ENCODE measurements around the gene ZBTB45. TPM values are rescaled to one million over a fixed set of nuclear protein-coding genes. Genes with fewer than 3 reads are reported as not detected.
A peak's percentile ranks its signal among the peaks of the same experiment; 100 is the strongest.
"Not testable (repeated sequence)": the region's sequence is repeated elsewhere in the genome, so short reads cannot be mapped to it uniquely, and the experiment has no call there.

ZBTB45 gene
- total RNA-seq, 1 experiment from 2014 or later: 14.8 TPM

DNA sequence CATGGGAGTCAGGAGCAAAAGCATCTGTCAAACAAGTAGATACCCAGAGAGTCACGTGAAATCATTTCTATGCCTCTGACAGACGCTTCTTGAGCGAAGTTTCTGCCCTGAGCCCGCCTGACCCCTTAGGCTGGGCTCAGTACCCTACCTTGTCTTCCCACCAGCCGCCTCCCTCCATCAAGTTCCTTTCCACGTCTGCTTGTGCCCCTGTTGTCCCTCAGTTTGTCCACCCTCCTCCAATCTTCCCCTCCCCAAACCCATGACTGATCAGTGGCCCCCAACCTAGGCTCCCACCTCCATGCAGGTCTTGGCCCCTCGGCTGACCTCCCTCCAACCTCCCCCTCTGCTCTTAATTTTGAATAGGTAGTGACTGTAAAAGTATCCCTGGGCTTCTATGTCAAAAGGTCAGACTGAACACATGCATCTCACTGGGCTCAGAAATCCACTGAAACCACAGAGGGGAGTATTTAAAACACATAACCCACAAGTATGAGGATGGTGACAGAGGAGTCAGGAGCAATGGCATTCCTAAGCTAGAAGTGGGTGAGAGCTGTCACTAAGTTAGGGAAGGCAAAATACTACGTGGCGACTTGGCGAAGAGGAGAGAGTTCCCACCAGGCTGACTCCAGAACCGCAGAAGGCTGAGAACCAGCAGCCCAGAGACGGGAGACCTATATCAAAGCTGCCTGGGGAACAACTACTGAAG is 45.2 kb downstream of the ZBTB45 start:
- TF ChIP-seq, protein P1, sequence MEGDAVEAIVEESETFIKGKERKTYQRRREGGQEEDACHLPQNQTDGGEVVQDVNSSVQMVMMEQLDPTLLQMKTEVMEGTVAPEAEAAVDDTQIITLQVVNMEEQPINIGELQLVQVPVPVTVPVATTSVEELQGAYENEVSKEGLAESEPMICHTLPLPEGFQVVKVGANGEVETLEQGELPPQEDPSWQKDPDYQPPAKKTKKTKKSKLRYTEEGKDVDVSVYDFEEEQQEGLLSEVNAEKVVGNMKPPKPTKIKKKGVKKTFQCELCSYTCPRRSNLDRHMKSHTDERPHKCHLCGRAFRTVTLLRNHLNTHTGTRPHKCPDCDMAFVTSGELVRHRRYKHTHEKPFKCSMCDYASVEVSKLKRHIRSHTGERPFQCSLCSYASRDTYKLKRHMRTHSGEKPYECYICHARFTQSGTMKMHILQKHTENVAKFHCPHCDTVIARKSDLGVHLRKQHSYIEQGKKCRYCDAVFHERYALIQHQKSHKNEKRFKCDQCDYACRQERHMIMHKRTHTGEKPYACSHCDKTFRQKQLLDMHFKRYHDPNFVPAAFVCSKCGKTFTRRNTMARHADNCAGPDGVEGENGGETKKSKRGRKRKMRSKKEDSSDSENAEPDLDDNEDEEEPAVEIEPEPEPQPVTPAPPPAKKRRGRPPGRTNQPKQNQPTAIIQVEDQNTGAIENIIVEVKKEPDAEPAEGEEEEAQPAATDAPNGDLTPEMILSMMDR (IDR thresholded peaks at IDR 0.05; ENCODE audit: insufficient read depth in 1 of 2, low read depth in 1 of 2, low read length in 1 of 2, severe bottlenecking in 1 of 2, unreplicated experiment in 1 of 2): no peak
- CTCF ChIA-PET: no interaction called here

DNA sequence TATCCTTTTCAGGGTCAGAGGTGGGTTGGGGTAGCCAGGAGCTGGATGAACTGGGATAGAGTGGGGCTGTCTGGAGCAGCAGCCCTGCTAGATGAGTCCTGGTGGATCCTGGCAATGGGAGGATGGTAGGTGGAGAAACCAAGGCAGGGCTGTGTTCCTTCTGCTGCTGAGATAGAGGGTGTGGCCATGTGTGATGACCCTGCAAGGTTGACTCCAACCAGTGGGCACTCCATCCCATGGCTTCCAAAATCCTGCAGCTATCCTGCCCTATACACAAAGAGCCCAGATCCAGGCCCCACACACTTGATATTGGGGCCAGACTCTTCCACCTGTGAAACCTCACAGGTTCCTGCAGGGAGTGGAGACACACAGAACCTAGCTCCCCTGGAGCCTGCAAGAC is 45.8 kb downstream of the ZBTB45 start:
- no peak overlapping the region for H3K27ac Mint-ChIP-seq (ENCODE audit: unreplicated experiment)
- H3K4me3 Mint-ChIP-seq (ENCODE audit: unreplicated experiment): no peak overlapping the region
- CTCF ChIA-PET: no interaction called here
- no peaks in the 10 kb centered on the region for H3K9me3 Mint-ChIP-seq (ENCODE audit: unreplicated experiment)
- Histone ChIP-seq H3K27me3 (replicated peaks; ENCODE audit: control insufficient read depth, insufficient read depth, low read length) (no peaks in the 10 kb centered on the region), H3K4me3 (ENCODE audit: low read depth, low read length) (no peak overlapping the region), H3K9me3 (no peaks in the 10 kb centered on the region), H3K36me3 (ENCODE audit: control insufficient read depth, insufficient read depth, low read length) (peaks cover 1% of the 10 kb centered on the region; the same call in 1 of the 2 replicates), H3K4me1 (peaks cover 5% of the 10 kb centered on the region; the same call in 1 of the 2 replicates)
- TF ChIP-seq, protein P1 (IDR thresholded peaks at IDR 0.05; ENCODE audit: insufficient read depth in 1 of 2, low read depth in 1 of 2, low read length in 1 of 2, severe bottlenecking in 1 of 2, unreplicated experiment in 1 of 2): no peak
- intact Hi-C loops (cut with micrococcal nuclease; ENCODE audit: unreplicated experiment): loop anchor here (2.0 kb wide), 1 partner anchor 73 kb away; no protein-coding TSS in a partner anchor
- peaks cover 42% of the 10 kb centered on the region for H3K36me3 Mint-ChIP-seq (ENCODE audit: insufficient read depth, unreplicated experiment)
- H3K27me3 Mint-ChIP-seq (ENCODE audit: insufficient read depth, unreplicated experiment): no peaks in the 10 kb centered on the region
- H3K4me1 Mint-ChIP-seq (ENCODE audit: low read depth, unreplicated experiment): no peaks in the 10 kb centered on the region
- no peak for DNase-seq
- BruUV-seq (replicated peaks): no TSS peak
- POLR2A ChIA-PET: no interaction called here

More for the DNA sequence above, 45.2 kb downstream of the ZBTB45 start:
- POLR2A ChIA-PET: interaction anchor here (1.3 to 1.5 kb wide), 2 partner anchors 8 to 69 kb away, joined by 3 read pairs; partner anchors contain the start of gene TRIM28
- Mint-ChIP-seq H3K27me3 (ENCODE audit: insufficient read depth, unreplicated experiment) (no peaks in the 10 kb centered on the region), H3K4me1 (ENCODE audit: low read depth, unreplicated experiment) (no peaks in the 10 kb centered on the region), H3K27ac (ENCODE audit: unreplicated experiment) (no peak overlapping the region), H3K9me3 (ENCODE audit: unreplicated experiment) (no peaks in the 10 kb centered on the region), H3K4me3 (ENCODE audit: unreplicated experiment) (peak overlapping the region; percentile 79), H3K36me3 (ENCODE audit: insufficient read depth, unreplicated experiment) (peaks cover 42% of the 10 kb centered on the region)
- intact Hi-C loops (cut with micrococcal nuclease; ENCODE audit: unreplicated experiment): loop anchor here (2.0 kb wide), 1 partner anchor 74 kb away; no protein-coding TSS in a partner anchor
- no peaks in the 10 kb centered on the region for H3K9me3 ChIP-seq
- H3K4me3 ChIP-seq (ENCODE audit: low read depth, low read length): no peak overlapping the region
- no peaks in the 10 kb centered on the region for H3K27me3 ChIP-seq (replicated peaks; ENCODE audit: control insufficient read depth, insufficient read depth, low read length)
- DNase-seq: no peak
- peaks cover 1% of the 10 kb centered on the region; the same call in 1 of the 2 replicates for H3K36me3 ChIP-seq (ENCODE audit: control insufficient read depth, insufficient read depth, low read length)
- peaks cover 5% of the 10 kb centered on the region; the same call in 1 of the 2 replicates for H3K4me1 ChIP-seq
- no TSS peak for BruUV-seq (replicated peaks)

DNA sequence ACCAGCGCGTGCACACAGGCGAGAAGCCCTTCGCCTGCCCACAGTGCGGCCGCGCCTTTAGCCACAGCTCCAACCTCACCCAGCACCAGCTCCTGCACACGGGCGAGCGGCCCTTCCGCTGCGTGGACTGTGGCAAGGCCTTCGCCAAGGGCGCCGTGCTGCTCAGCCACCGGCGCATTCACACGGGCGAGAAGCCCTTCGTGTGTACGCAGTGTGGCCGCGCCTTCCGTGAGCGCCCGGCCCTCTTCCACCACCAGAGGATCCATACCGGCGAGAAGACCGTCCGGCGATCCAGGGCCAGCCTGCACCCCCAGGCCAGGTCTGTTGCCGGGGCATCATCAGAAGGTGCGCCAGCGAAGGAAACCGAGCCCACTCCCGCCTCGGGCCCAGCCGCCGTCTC is 47.9 kb downstream of the ZBTB45 start:
- Histone ChIP-seq H3K4me1 (no peaks in the 10 kb centered on the region; the same call in 1 of the 2 replicates), H3K9me3 (no peaks in the 10 kb centered on the region), H3K4me3 (ENCODE audit: low read depth, low read length) (no peak overlapping the region), H3K36me3 (ENCODE audit: control insufficient read depth, insufficient read depth, low read length) (peaks cover 1% of the 10 kb centered on the region; the same call in 1 of the 2 replicates), H3K27me3 (replicated peaks; ENCODE audit: control insufficient read depth, insufficient read depth, low read length) (no peaks in the 10 kb centered on the region)
- Mint-ChIP-seq H3K9me3 (ENCODE audit: unreplicated experiment) (no peaks in the 10 kb centered on the region), H3K4me3 (ENCODE audit: unreplicated experiment) (no peak overlapping the region), H3K4me1 (ENCODE audit: low read depth, unreplicated experiment) (peaks cover 11% of the 10 kb centered on the region), H3K27ac (ENCODE audit: unreplicated experiment) (no peak overlapping the region), H3K27me3 (ENCODE audit: insufficient read depth, unreplicated experiment) (no peaks in the 10 kb centered on the region), H3K36me3 (ENCODE audit: insufficient read depth, unreplicated experiment) (peaks cover 53% of the 10 kb centered on the region)
- TF ChIP-seq, protein P1 (IDR thresholded peaks at IDR 0.05; ENCODE audit: insufficient read depth in 1 of 2, low read depth in 1 of 2, low read length in 1 of 2, severe bottlenecking in 1 of 2, unreplicated experiment in 1 of 2): no peak
- intact Hi-C loops (cut with micrococcal nuclease; ENCODE audit: unreplicated experiment): no loop called here
- DNase-seq: no peak
- CTCF ChIA-PET: no interaction called here
- POLR2A ChIA-PET: no interaction called here
- BruUV-seq (replicated peaks): no TSS peak

DNA sequence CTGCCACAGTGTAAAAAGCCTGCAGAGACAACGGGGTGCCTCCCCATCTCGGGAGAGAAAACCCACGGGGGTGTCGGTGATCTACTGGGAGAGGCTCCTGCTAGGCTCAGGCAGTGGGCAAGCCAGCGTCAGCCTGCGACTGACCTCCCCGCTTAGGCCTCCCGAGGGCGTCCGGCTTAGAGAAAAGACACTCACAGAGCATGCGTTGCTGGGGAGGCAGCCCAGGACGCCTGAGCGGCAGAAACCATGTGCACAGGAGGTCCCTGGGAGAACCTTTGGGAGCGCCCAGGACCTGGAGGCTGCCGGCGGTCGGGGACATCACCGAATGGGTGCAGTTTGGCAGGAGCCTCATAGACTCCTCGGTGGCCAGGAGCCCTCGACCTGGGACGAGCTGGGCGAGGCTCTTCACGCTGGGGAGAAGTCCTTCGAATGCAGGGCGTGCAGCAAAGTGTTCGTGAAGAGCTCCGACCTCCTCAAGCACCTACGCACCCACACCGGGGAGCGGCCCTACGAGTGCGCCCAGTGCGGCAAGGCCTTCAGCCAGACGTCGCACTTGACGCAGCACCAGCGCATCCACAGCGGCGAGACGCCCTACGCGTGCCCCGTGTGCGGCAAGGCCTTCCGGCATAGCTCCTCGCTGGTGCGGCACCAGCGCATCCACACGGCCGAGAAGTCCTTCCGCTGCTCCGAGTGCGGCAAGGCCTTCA is 48.6 kb downstream of the ZBTB45 start:
- POLR2A ChIA-PET; H3K27me3 ChIP-seq (replicated peaks; ENCODE audit: control insufficient read depth, insufficient read depth, low read length); H3K36me3 ChIP-seq (ENCODE audit: control insufficient read depth, insufficient read depth, low read length); BruUV-seq (replicated peaks); H3K9me3 ChIP-seq; DNase-seq; H3K4me1 ChIP-seq; H3K4me3 Mint-ChIP-seq (ENCODE audit: unreplicated experiment); H3K4me3 ChIP-seq (ENCODE audit: low read depth, low read length); H3K27ac Mint-ChIP-seq (ENCODE audit: unreplicated experiment); intact Hi-C loops (cut with micrococcal nuclease; ENCODE audit: unreplicated experiment); H3K27me3 Mint-ChIP-seq (ENCODE audit: insufficient read depth, unreplicated experiment); CTCF ChIA-PET; H3K9me3 Mint-ChIP-seq (ENCODE audit: unreplicated experiment): not testable (repeated sequence)
- Mint-ChIP-seq H3K4me1 (ENCODE audit: low read depth, unreplicated experiment) (peaks cover 11% of the 10 kb centered on the region), H3K36me3 (ENCODE audit: insufficient read depth, unreplicated experiment) (peaks cover 53% of the 10 kb centered on the region)
